Endothelial cell of umbilical vein (primary cell): ENCODE measurements around the gene SH3GL1. TPM values are rescaled to one million over a fixed set of nuclear protein-coding genes. Genes with fewer than 3 reads are reported as not detected.

Experiments
- BruUV-seq: library from RNA; stranded (reverse); fragments of 400-500 nt; replicated peaks from 2 replicates; lab custom pipeline; 2021; lab: Mats Ljungman, UMichigan
- CTCF ChIA-PET: fragments of 300-600, 350-600 bp; sonication (Branson Sonifier 250); formaldehyde crosslinking; loops from one replicate; lab custom pipeline; 2021; ENCODE audit warnings: antibody characterized with exemption, inconsistent platforms; lab: Charles Lee
- POLR2A ChIA-PET: fragments of 300-600, 350-600 bp; sonication (Branson Sonifier 250); formaldehyde crosslinking; loops from one replicate; lab custom pipeline; 2021; ENCODE audit warnings: antibody characterized with exemption, inconsistent platforms; lab: Charles Lee
- DNase-seq: peaks from one replicate; pipeline ENCODE4 v3.0.0-alpha.2; 2011; ENCODE audit warnings: low read depth, low spot score
- FAIRE-seq: peaks from 2 replicates; lab custom pipeline; 2011; peaks lifted over from hg19 to GRCh38; lab: Jason Lieb, UNC
- H2AFZ ChIP-seq: 2 replicates; pipeline ENCODE4 v1.6.0; 2012; ENCODE audit warnings: low read depth, low read length, control low read depth, inconsistent platforms
- H3K27ac ChIP-seq: 2 replicates; pipeline ENCODE4 v1.5.1; 2011; ENCODE audit warnings: low read depth, mild to moderate bottlenecking, control low read depth, low read length, moderate library complexity; ENCODE audit not compliant: insufficient read depth
- H3K27me3 ChIP-seq, 2 experiments: 2 replicates each; pipeline versions ENCODE4 v1.6.0 to v1.6.1; 2011; ENCODE audit warnings: low read length in 2 of 2, mixed read lengths in 1 of 2; ENCODE audit not compliant: control insufficient read depth in 2 of 2, insufficient read depth in 2 of 2
- H3K36me3 ChIP-seq, 2 experiments: 2 replicates in 1 of 2; 3 replicates in 1 of 2; pipeline ENCODE4 v1.5.1; 2011; ENCODE audit warnings: low read length in 2 of 2, mild to moderate bottlenecking in 1 of 2, moderate library complexity in 1 of 2; ENCODE audit not compliant: control insufficient read depth in 2 of 2, insufficient read depth in 2 of 2; ENCODE audit errors: extremely low read depth in 1 of 2
- H3K4me1 ChIP-seq: 3 replicates; pipeline ENCODE4 v1.5.1; 2011; ENCODE audit warnings: mild to moderate bottlenecking, low read length; ENCODE audit not compliant: control insufficient read depth, insufficient read depth; ENCODE audit errors: extremely low read depth
- H3K4me2 ChIP-seq: 2 replicates; pipeline ENCODE4 v1.6.1; 2011; ENCODE audit warnings: low read length, control low read depth, mixed read lengths; ENCODE audit not compliant: insufficient read depth
- H3K4me3 ChIP-seq, 3 experiments: fragments of 200-600 bp in 1 of 3; sonication (generic), shearing (Covaris generic) in 1 of 3; replicated peaks in 1 of 3; 2 replicates each; pipeline ENCODE4 v1.5.1; 2011 to 2016; ENCODE audit warnings: control low read depth in 3 of 3, low read length in 3 of 3, mild to moderate bottlenecking in 2 of 3, inconsistent platforms in 1 of 3, low read depth in 1 of 3, moderate library complexity in 1 of 3; ENCODE audit not compliant: insufficient read depth in 1 of 3
- H3K79me2 ChIP-seq: 2 replicates; pipeline ENCODE4 v1.6.0; 2012; ENCODE audit warnings: low read length, inconsistent platforms; ENCODE audit not compliant: control insufficient read depth, insufficient read depth
- H3K9ac ChIP-seq: replicated peaks from 2 replicates; pipeline ENCODE3; 2011; ENCODE audit warnings: low read length, control low read depth; ENCODE audit not compliant: insufficient read depth; ENCODE audit errors: extremely low read depth
- H3K9me1 ChIP-seq: replicated peaks from 3 replicates; pipeline ENCODE4 v1.6.0; 2011; ENCODE audit warnings: mild to moderate bottlenecking, low read length; ENCODE audit not compliant: control insufficient read depth, insufficient read depth; ENCODE audit errors: extremely low read depth
- H3K9me3 ChIP-seq: replicated peaks from 2 replicates; pipeline ENCODE4 v1.5.1; 2012; ENCODE audit warnings: low read length, inconsistent platforms; ENCODE audit not compliant: control insufficient read depth, insufficient read depth
- H4K20me1 ChIP-seq: replicated peaks from 2 replicates; pipeline ENCODE3; 2011; ENCODE audit warnings: mild to moderate bottlenecking, low read length; ENCODE audit not compliant: control insufficient read depth, insufficient read depth; ENCODE audit errors: extremely low read depth
- CTCF ChIP-seq, 2 donors: IDR thresholded peaks; 1 replicate in 1 of 2; 2 replicates in 1 of 2; pipeline ENCODE4 v1.5.1; 2011; ENCODE audit warnings: low read length in 2 of 2, mild to moderate bottlenecking in 2 of 2, moderate library complexity in 2 of 2, control low read depth in 1 of 2, inconsistent platforms in 1 of 2, low read depth in 1 of 2; ENCODE audit not compliant: insufficient read depth in 1 of 2; ENCODE audit errors: extremely low read depth in 1 of 2
- EZH2 ChIP-seq: IDR thresholded peaks from 2 replicates; pipeline ENCODE4 v1.6.1; 2012; ENCODE audit warnings: borderline replicate concordance, low read depth, mild to moderate bottlenecking, moderate library complexity, low read length, inconsistent platforms; ENCODE audit not compliant: severe bottlenecking
- GATA2 ChIP-seq: IDR thresholded peaks from 2 replicates; pipeline ENCODE4 v1.7.0; 2011; ENCODE audit warnings: low read depth, mild to moderate bottlenecking, moderate library complexity, mixed read lengths, low read length; ENCODE audit not compliant: insufficient read length, insufficient read depth
- JUN ChIP-seq: IDR thresholded peaks from 2 replicates; pipeline ENCODE4 v1.6.1; 2011; ENCODE audit warnings: borderline replicate concordance, low read depth; ENCODE audit not compliant: insufficient read length, insufficient read depth
- MAX ChIP-seq: IDR thresholded peaks from 2 replicates; pipeline ENCODE4 v1.6.1; 2011; ENCODE audit not compliant: insufficient read depth, insufficient read length
- POLR2A ChIP-seq: IDR thresholded peaks from 2 replicates; pipeline ENCODE4 v1.6.1; 2012; ENCODE audit warnings: low read depth, mild to moderate bottlenecking, control low read depth, low read length
- POLR2AphosphoS5 ChIP-seq: IDR thresholded peaks from 2 replicates; pipeline ENCODE4 v1.6.1; 2012; ENCODE audit warnings: low read depth, mild to moderate bottlenecking, control low read depth, low read length, moderate library complexity; ENCODE audit not compliant: insufficient read depth
- dilution Hi-C: fragments of 300-500 bp; cut with MboI; formaldehyde crosslinking; loops from one replicate; pipeline ENCODE4 v1.15.0; 2019; ENCODE audit warnings: low sequenced_read_pairs; ENCODE audit not compliant: extremely low pct_ligation_motif_present
- intact Hi-C: fragments of 100-400 bp; cut with micrococcal nuclease; formaldehyde crosslinking; loops from one replicate; pipeline ENCODE4 v1.10.0; 2022
- polyA plus RNA-seq, 4 experiments: library from polyadenylated mRNA; depleted of rRNA in 3 of 4; stranded (reverse) in 3 of 4; unstranded in 1 of 4; fragments of >200 nt; gene quantifications; 2 replicates each; pipeline versions ENCODE4 v1.2.1 to v1.2.3, GENCODE V29; 2011 to 2012; ENCODE audit warnings: missing spikeins in 1 of 4
- total RNA-seq: library from RNA; stranded (reverse); gene quantifications from 2 replicates; pipeline ENCODE4 v1.2.3, GENCODE V29; 2021

SH3GL1 gene
- total and polyA plus RNA-seq, 2 donors (not counting 3 experiments of a cell fraction or from before 2014, with no cell fraction given), result 143 to 145 TPM

GRCh38 chr19:4327252-4327876, 73.0 kb downstream of the SH3GL1 start:
- H4K20me1 ChIP-seq, result no peaks in the 10 kb centered on the region
- H3K4me1 ChIP-seq, result peaks cover 3% of the 10 kb centered on the region
- intact Hi-C loops (no loop called here), dilution Hi-C loops (no loop called here)
- no peak for FAIRE-seq
- no peaks in the 10 kb centered on the region for H3K79me2 ChIP-seq
- ChIA-PET CTCF (interaction anchor here (0.8 kb wide), 1 partner anchor 80 kb away, joined by 4 read pairs; the partner anchor contains the start of gene YJU2), POLR2A (interaction anchor here (1.1 kb wide), 1 partner anchor 15 kb away, joined by 6 read pairs; the partner anchor contains the start of gene MPND)
- peak overlapping the region; percentile 50 for H3K4me2 ChIP-seq
- H3K9ac ChIP-seq, result no peak overlapping the region
- no peaks in the 10 kb centered on the region for H3K27me3 ChIP-seq
- TF ChIP-seq MAX, result peak; percentile 60
- no peak for TF ChIP-seq JUN
- TF ChIP-seq GATA2, result no peak
- DNase-seq, result peak; percentile 43
- no TSS peak for BruUV-seq
- H3K9me3 ChIP-seq, result no peaks in the 10 kb centered on the region
- H2AFZ ChIP-seq, result peak overlapping the region; percentile 87
- H3K4me3 ChIP-seq, result no peak overlapping the region
- H3K9me1 ChIP-seq, result no peaks in the 10 kb centered on the region
- H3K27ac ChIP-seq, result no peak overlapping the region
- no peaks in the 10 kb centered on the region for H3K36me3 ChIP-seq

GRCh38 chr19:4326837-4327251, 73.5 kb downstream of the SH3GL1 start:
- BruUV-seq, result no TSS peak
- intact Hi-C loops, result no loop called here
- H3K36me3 ChIP-seq, result no peaks in the 10 kb centered on the region
- H3K4me3 ChIP-seq, result no peak overlapping the region
- H3K27me3 ChIP-seq, result no peaks in the 10 kb centered on the region
- no peak for TF ChIP-seq POLR2AphosphoS5
- no peak for TF ChIP-seq CTCF (IDR thresholded peaks at IDR 0.05; ENCODE audit: extremely low read depth in 1 of 2, insufficient read depth in 1 of 2, low read depth in 1 of 2, low read length in 2 of 2)
- TF ChIP-seq EZH2, result no peak
- no peak for TF ChIP-seq POLR2A
- no peak for TF ChIP-seq MAX
- TF ChIP-seq GATA2, result no peak
- H3K4me2 ChIP-seq, result peak overlapping the region; percentile 50
- peak overlapping the region; percentile 87 for H2AFZ ChIP-seq
- FAIRE-seq (no peak), DNase-seq (no peak)
- H3K79me2 ChIP-seq, result no peaks in the 10 kb centered on the region
- peaks cover 3% of the 10 kb centered on the region for H3K4me1 ChIP-seq
- dilution Hi-C loops, result no loop called here
- H3K9me1 ChIP-seq, result no peaks in the 10 kb centered on the region
- no peaks in the 10 kb centered on the region for H3K9me3 ChIP-seq
- POLR2A ChIA-PET, result no interaction called here
- no peak overlapping the region for H3K9ac ChIP-seq
- CTCF ChIA-PET, result no interaction called here
- H4K20me1 ChIP-seq, result no peaks in the 10 kb centered on the region
- no peak overlapping the region for H3K27ac ChIP-seq
